ENCODE data around the gene ATP2B2.

DNA sequence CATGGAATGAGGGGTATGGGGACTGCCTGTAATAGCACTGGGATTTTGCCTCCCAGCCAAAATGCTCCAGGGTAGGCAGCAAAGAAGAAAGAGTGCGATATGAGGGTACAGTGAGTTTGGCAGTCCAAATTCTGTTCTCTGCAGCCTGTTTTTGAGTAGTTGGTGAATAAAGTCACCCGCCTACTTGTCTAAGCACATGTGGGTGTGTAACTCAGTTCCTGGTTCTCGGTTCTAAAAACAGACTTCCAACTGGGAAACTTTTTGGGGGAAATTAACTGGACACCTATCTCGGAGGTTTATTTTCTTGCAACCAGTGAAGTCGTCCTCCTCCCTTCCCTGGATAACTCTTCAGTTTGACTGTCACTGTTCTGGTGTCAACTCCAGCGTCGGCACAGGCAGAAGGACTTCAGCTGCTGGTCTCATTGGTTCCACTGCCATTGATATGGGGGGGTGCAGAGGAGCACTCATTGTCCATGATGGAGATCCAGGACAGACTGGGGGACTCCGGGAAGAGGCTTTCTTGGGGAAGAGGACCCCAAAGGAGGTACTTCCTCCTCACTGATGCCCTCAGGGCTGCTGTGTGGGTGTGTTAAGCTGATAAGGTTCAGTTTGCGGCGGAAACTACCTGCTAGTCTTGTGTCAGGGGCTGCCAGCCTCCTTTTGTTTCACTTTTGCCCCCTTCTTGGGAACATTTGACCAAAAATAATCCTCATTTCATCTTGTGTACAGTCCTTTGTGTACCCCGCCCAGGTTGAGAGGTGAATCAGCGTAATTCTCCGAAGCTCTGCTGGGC lies 225.8 kb downstream of the ATP2B2 start:
- TF ChIP-seq EZH2 (IDR thresholded peaks at IDR 0.05; ENCODE audit: borderline replicate concordance) (no peak), EZH2phosphoT487 (IDR thresholded peaks at IDR 0.05; ENCODE audit: low read depth, severe bottlenecking, unreplicated experiment) (no peak)
- TF ChIP-seq, protein P1, sequence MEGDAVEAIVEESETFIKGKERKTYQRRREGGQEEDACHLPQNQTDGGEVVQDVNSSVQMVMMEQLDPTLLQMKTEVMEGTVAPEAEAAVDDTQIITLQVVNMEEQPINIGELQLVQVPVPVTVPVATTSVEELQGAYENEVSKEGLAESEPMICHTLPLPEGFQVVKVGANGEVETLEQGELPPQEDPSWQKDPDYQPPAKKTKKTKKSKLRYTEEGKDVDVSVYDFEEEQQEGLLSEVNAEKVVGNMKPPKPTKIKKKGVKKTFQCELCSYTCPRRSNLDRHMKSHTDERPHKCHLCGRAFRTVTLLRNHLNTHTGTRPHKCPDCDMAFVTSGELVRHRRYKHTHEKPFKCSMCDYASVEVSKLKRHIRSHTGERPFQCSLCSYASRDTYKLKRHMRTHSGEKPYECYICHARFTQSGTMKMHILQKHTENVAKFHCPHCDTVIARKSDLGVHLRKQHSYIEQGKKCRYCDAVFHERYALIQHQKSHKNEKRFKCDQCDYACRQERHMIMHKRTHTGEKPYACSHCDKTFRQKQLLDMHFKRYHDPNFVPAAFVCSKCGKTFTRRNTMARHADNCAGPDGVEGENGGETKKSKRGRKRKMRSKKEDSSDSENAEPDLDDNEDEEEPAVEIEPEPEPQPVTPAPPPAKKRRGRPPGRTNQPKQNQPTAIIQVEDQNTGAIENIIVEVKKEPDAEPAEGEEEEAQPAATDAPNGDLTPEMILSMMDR (IDR thresholded peaks at IDR 0.05; ENCODE audit: poor library complexity) = no peak
